GM21717 (cell line): ENCODE results near the gene AP1G2.
"Not testable (repeated sequence)": the region's sequence is repeated elsewhere in the genome, so short reads cannot be mapped to it uniquely, and the experiment has no call there.

Experiments used
- ATAC-seq: cut with Tn5 transposase; IDR thresholded peaks from one replicate; pipeline ENCODE4 v1.9.1; 2021; ENCODE audit warnings: mild to moderate bottlenecking, moderate library complexity; ENCODE audit not compliant: unreplicated experiment

AP1G2 gene

GRCh38 chr14:23542261-23542660 is 25.3 kb downstream of the AP1G2 start:
- no peak for ATAC-seq

GRCh38 chr14:23540141-23540469 is 27.5 kb downstream of the AP1G2 start:
- ATAC-seq = no peak

- no peak for ATAC-seq
Measured at GRCh38 chr14:23539248-23540140, 28.1 kb downstream of the AP1G2 start.

- no peak for ATAC-seq
Measured at GRCh38 chr14:23538785-23539184, 28.8 kb downstream of the AP1G2 start.

- ATAC-seq = no peak
Measured at GRCh38 chr14:23538050-23538718, 29.4 kb downstream of the AP1G2 start.

GRCh38 chr14:23537351-23538049 is 30.1 kb downstream of the AP1G2 start:
- no peak for ATAC-seq

- ATAC-seq = not testable (repeated sequence)
Measured at GRCh38 chr14:23536906-23537305, 30.7 kb downstream of the AP1G2 start.

GRCh38 chr14:23536494-23536893 is 31.1 kb downstream of the AP1G2 start:
- no peak for ATAC-seq

GRCh38 chr14:23535943-23536342 is 31.6 kb downstream of the AP1G2 start:
- ATAC-seq = no peak

- ATAC-seq = no peak
Measured at GRCh38 chr14:23533652-23534435, 33.7 kb downstream of the AP1G2 start.

- no peak for ATAC-seq
Measured at GRCh38 chr14:23532658-23533057, 34.9 kb downstream of the AP1G2 start.

- no peak for ATAC-seq
Measured at GRCh38 chr14:23531391-23531790, 36.2 kb downstream of the AP1G2 start.

GRCh38 chr14:23530375-23531055 is 37.1 kb downstream of the AP1G2 start:
- ATAC-seq = no peak

GRCh38 chr14:23529016-23529415 is 38.6 kb downstream of the AP1G2 start:
- no peak for ATAC-seq

- no peak for ATAC-seq
Measured at GRCh38 chr14:23528555-23528954, 39.0 kb downstream of the AP1G2 start.

GRCh38 chr14:23525611-23526010 is 42.0 kb downstream of the AP1G2 start:
- no peak for ATAC-seq

- no peak for ATAC-seq
Measured at GRCh38 chr14:23524954-23525353, 42.6 kb downstream of the AP1G2 start.

- no peak for ATAC-seq
Measured at GRCh38 chr14:23523229-23524016, 44.2 kb downstream of the AP1G2 start.

GRCh38 chr14:23522643-23523198 is 44.9 kb downstream of the AP1G2 start:
- ATAC-seq = no peak
